Gastrocnemius medialis (tissue), 4 donors: ENCODE results near the gene CELSR1. TPM values are rescaled to one million over a fixed set of nuclear protein-coding genes. Genes with fewer than 3 reads are reported as not detected.

Experiments
- ATAC-seq, 2 donors: fragments of 150-250 bp; one replicate each; pipeline ENCODE4 v1.9.1; 2016
- DNase-seq, 2 donors: peaks; one replicate each; pipeline ENCODE4 v3.0.0-alpha.2; 2019
- H3K27ac ChIP-seq, 4 donors: fragments of 200-600 bp; sonication (generic); 1 replicate in 1 of 4; 2 replicates in 3 of 4; pipeline ENCODE4 v1.5.1; 2016 to 2018; ENCODE audit warnings: mild to moderate bottlenecking in 2 of 4, moderate library complexity in 1 of 4
- H3K27me3 ChIP-seq, 3 donors: fragments of 200-600 bp; sonication (generic) in 2 of 3; 1 replicate in 1 of 3; 2 replicates in 2 of 3; pipeline versions ENCODE4 v1.5.1 to v1.6.0; 2016 to 2019; ENCODE audit warnings: mild to moderate bottlenecking in 1 of 3, moderate library complexity in 1 of 3
- H3K36me3 ChIP-seq, 2 donors: fragments of 200-600 bp; sonication (generic) in 1 of 2; one replicate each; pipeline ENCODE4 v1.5.1; 2017 to 2018
- H3K4me1 ChIP-seq, 2 donors: fragments of 200-600 bp; sonication (generic) in 1 of 2; one replicate each; pipeline ENCODE4 v1.5.1; 2016 to 2017; ENCODE audit warnings: mild to moderate bottlenecking in 2 of 2
- H3K4me3 ChIP-seq, 4 donors: fragments of 200-600 bp; sonication (generic) in 3 of 4; 1 replicate in 1 of 4; 2 replicates in 3 of 4; pipeline ENCODE4 v1.5.1; 2016 to 2019; ENCODE audit warnings: mild to moderate bottlenecking in 2 of 4
- H3K9me3 ChIP-seq, 3 donors: fragments of 200-600 bp; sonication (generic) in 2 of 3; 1 replicate in 1 of 3; 2 replicates in 2 of 3; pipeline ENCODE4 v1.5.1; 2016 to 2019
- POLR2A ChIP-seq, 2 donors: fragments of 450-650 bp; IDR thresholded peaks; one replicate each; pipeline ENCODE4 v1.6.1; 2017; ENCODE audit warnings: antibody characterized with exemption in 2 of 2, mild to moderate bottlenecking in 2 of 2, moderate library complexity in 2 of 2
- in situ Hi-C, 4 donors: fragments of 200-750 bp; cut with MboI; loops; one replicate each; pipeline versions ENCODE4 v1.15.0 to v1.8.0; 2017; ENCODE audit warnings: low sequenced_read_pairs in 4 of 4
- intact Hi-C: fragments of 100-400 bp; cut with DNase I; formaldehyde crosslinking; loops from one replicate; pipeline ENCODE4 v1.15.1; 2023; ENCODE audit warnings: low total_unique reads
- total RNA-seq, 4 donors: library from RNA; depleted of rRNA; stranded (reverse); fragments of >200 nt; gene quantifications; one replicate each; pipeline versions ENCODE4 v1.1.0 to v1.2.3, GENCODE V29; 2016
- TF ChIP-seq, protein P1 (sequence below), 5 experiments: fragments of 450-650 bp in 3 of 5; fragments of 200-600 bp in 2 of 5; sonication (generic) in 2 of 5; IDR thresholded peaks in 4 of 5; conservative IDR thresholded peaks in 1 of 5; 1 replicate in 4 of 5; 2 replicates in 1 of 5; pipeline ENCODE4 v1.5.1; 2016 to 2019; ENCODE audit warnings: antibody characterized with exemption in 5 of 5, mild to moderate bottlenecking in 3 of 5, moderate library complexity in 3 of 5

CELSR1 gene
- total RNA-seq, 4 donors from 2014 or later: 0.10 to 1.5 (median 0.87) TPM

DNA sequence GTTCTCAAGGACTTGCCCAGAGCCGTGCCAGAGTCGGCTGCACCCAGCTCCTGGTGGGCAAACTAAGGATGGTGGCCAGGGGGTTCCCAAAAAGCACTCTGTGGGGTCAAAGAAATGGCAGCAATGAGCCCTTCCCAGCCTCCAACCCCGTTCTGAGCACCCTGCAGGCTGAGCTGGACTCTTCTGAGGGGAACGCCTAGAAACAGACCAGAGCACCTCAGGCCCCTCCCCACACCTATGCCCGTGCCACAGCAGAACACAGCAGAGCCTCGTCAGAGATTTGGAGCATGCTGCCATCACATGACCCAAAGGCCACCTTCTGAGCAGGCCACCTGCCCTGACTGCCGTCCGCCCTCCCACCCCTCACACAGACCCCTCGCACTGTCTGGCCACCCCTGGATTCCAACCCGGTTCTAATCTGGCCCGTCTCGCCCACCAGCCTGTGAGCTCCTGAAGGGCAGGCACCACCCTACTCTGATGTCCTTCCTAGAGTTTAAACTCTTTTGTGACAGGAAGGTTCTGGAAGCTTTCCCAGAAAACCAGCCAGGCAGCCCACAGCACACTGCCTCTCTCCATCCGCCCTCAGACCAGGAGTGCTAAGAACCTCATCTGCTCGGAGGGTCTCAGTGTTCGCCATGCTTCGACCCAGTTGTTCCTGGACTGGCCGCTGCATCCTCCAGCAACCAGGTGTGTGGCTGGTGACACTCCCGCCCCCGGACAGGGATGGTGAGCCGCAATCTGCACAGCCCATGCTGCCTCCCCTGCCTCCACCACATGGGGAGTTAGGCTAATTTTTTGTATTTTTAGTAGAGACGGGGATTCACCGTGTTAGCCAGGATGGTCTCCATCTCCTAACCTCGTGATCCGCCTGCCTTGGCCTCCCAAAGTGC is 97.6 kb downstream of the CELSR1 start:
- H3K4me1 ChIP-seq: no peaks in the 10 kb centered on the region
- TF ChIP-seq POLR2A (IDR thresholded peaks at IDR 0.05): no peak
- TF ChIP-seq, protein P1, sequence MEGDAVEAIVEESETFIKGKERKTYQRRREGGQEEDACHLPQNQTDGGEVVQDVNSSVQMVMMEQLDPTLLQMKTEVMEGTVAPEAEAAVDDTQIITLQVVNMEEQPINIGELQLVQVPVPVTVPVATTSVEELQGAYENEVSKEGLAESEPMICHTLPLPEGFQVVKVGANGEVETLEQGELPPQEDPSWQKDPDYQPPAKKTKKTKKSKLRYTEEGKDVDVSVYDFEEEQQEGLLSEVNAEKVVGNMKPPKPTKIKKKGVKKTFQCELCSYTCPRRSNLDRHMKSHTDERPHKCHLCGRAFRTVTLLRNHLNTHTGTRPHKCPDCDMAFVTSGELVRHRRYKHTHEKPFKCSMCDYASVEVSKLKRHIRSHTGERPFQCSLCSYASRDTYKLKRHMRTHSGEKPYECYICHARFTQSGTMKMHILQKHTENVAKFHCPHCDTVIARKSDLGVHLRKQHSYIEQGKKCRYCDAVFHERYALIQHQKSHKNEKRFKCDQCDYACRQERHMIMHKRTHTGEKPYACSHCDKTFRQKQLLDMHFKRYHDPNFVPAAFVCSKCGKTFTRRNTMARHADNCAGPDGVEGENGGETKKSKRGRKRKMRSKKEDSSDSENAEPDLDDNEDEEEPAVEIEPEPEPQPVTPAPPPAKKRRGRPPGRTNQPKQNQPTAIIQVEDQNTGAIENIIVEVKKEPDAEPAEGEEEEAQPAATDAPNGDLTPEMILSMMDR (IDR thresholded peaks at IDR 0.05 in 4 of 5, conservative IDR thresholded peaks at IDR 0.05 in 1 of 5): no peak
- no peak for ATAC-seq
- H3K9me3 ChIP-seq: no peaks in the 10 kb centered on the region
- H3K27ac ChIP-seq: no peak overlapping the region
- intact Hi-C loops: no loop called here
- DNase-seq: no peak
- H3K27me3 ChIP-seq: peaks cover 0 to 4% (median 0%) of the 10 kb centered on the region in 3 donors
- in situ Hi-C loops: no loop called here
- no peaks in the 10 kb centered on the region for H3K36me3 ChIP-seq
- H3K4me3 ChIP-seq: no peak overlapping the region

DNA sequence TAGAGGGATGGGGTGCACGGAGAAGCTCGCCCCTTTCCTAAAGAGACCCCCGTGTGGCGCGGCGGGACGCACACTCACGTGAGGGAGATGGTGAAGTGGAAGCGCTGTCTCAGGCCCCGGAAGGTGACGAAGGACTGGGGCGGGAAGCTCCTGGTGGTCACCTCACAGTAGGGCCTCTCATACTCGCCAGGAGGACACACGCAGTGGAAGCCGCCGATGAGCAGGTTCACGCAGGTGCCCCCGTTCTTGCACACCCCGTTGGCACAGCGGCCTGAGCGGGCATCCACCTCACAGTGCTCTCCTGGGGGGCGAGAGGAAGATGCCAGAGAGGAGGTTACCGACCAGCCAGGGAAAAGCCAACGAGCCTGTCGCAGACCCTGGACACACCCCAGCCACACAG is 98.3 kb downstream of the CELSR1 start:
- Histone ChIP-seq H3K36me3 (no peaks in the 10 kb centered on the region), H3K4me3 (no peak overlapping the region)
- in situ Hi-C loops: no loop called here

DNA sequence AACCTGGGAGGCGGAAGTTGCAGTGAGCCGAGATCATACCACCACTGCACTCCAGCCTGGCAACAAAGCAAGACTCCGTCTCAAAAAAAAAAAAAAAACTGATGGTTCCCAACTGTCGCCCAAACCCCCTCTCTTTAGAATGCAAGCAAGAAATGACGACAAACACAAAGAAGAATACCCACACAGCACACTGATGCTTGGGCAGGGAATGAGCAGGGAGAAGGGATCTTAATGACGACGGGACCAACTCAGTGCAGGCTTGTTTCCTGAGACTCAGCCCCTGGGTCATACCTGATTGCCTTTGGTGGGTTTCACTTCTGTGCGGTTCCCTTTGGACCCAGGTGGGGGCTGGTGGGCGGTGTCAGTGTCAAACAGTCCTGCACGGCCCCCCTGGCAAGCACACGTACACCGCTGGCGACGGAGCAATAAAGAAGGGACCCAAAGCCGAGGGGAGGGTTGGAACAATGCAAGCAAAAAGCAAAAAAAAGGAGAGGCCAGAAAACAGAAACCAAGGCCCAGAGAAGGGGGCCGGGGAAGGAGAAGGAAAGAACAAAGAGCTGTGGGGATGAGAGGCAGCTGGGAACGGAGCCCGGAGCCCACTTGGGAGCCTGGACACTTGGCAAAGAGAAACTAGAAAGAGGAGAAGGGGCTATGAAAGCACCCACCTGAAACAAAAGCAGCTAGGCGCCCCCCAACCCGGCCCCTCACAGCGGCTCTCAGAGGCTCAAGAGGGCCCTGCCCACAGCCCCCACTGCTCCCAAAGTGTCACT is 99.6 kb downstream of the CELSR1 start:
- Histone ChIP-seq H3K4me1 (no peaks in the 10 kb centered on the region), H3K9me3 (no peaks in the 10 kb centered on the region), H3K36me3 (no peaks in the 10 kb centered on the region), H3K27ac (no peak overlapping the region), H3K4me3 (no peak overlapping the region), H3K27me3 (peaks cover 0 to 5% (median 0%) of the 10 kb centered on the region in 3 donors)
- DNase-seq (no peak), ATAC-seq (no peak)
- TF ChIP-seq, protein P1 (IDR thresholded peaks at IDR 0.05 in 4 of 5, conservative IDR thresholded peaks at IDR 0.05 in 1 of 5): no peak
- TF ChIP-seq POLR2A (IDR thresholded peaks at IDR 0.05): no peak
- in situ Hi-C loops: no loop called here
- intact Hi-C loops: no loop called here

More for the DNA sequence above, 98.3 kb downstream of the CELSR1 start:
- no peak for DNase-seq
- ATAC-seq: no peak
- TF ChIP-seq, protein P1 (IDR thresholded peaks at IDR 0.05 in 4 of 5, conservative IDR thresholded peaks at IDR 0.05 in 1 of 5): no peak
- no peak for TF ChIP-seq POLR2A (IDR thresholded peaks at IDR 0.05)
- Histone ChIP-seq H3K9me3 (no peaks in the 10 kb centered on the region), H3K27ac (no peak overlapping the region), H3K27me3 (peaks cover 0 to 2% (median 0%) of the 10 kb centered on the region in 3 donors), H3K4me1 (no peaks in the 10 kb centered on the region)
- intact Hi-C loops: no loop called here

DNA sequence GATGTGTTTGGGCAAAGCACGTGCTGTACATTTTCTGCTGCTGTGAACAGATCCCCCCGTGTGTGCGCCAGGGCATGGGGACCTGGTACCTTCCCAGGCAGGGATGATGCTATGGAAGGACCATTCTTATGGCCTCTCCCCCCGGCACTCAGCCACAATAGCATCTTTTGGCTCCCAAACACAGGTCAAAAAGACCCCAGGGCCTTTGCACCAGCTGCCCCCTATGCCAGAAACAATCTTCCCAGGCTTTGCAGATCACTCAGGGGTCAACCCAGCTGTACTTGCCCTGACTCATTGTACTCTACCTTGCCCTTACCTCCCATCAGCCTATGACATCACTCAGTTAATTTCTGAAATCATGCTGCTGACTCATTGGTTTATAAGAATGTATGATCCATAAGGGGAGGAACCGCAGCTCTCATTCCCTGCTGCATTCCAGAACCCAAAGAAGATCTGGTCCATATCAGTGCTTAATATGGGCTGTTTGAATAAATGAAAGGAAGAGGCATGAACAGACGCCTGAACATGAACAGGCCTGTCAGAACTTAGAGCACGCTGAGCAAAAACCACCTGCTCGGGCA is 100.7 kb downstream of the CELSR1 start:
- H3K9me3 ChIP-seq: no peaks in the 10 kb centered on the region
- H3K36me3 ChIP-seq: no peaks in the 10 kb centered on the region
- in situ Hi-C loops: no loop called here
- TF ChIP-seq, protein P1 (IDR thresholded peaks at IDR 0.05 in 4 of 5, conservative IDR thresholded peaks at IDR 0.05 in 1 of 5): no peak
- TF ChIP-seq POLR2A (IDR thresholded peaks at IDR 0.05): no peak
- no peak overlapping the region for H3K27ac ChIP-seq
- peaks cover 0 to 5% (median 0%) of the 10 kb centered on the region in 3 donors for H3K27me3 ChIP-seq
- H3K4me3 ChIP-seq: no peak overlapping the region
- no peak for DNase-seq
- H3K4me1 ChIP-seq: no peaks in the 10 kb centered on the region
- ATAC-seq: no peak
- intact Hi-C loops: no loop called here
